HepG2 (cell line): Measurements from ENCODE around the gene PFKL. TPM values are rescaled to one million over a fixed set of nuclear protein-coding genes. Genes with fewer than 3 reads are reported as not detected.

Experiments used
- CREB1 ChIP-seq, 2 experiments: fragments of 450-650 bp in 1 of 2; IDR thresholded peaks; 2 replicates each; pipeline ENCODE4 v1.6.1; 2016 to 2017; ENCODE audit warnings: control low read depth in 1 of 2, mild to moderate bottlenecking in 1 of 2, missing compliant biosample characterization in 1 of 2, missing genetic modification characterization in 1 of 2
- CREM ChIP-seq, 2 experiments: sonication (generic) in 1 of 2; formaldehyde crosslinking in 1 of 2; IDR thresholded peaks; 2 replicates each; pipeline versions ENCODE4 v1.4.0 to v1.6.1; 2016 to 2020; ENCODE audit warnings: antibody characterized with exemption in 1 of 2, mild to moderate bottlenecking in 1 of 2, missing genetic modification reagents in 1 of 2
- ELF3 ChIP-seq: IDR thresholded peaks from 2 replicates; pipeline ENCODE4 v1.6.1; 2016; ENCODE audit warnings: missing genetic modification reagents, missing compliant biosample characterization
- FOXA1 ChIP-seq, 2 experiments: fragments of 450-650 bp in 1 of 2; sonication (generic) in 1 of 2; formaldehyde crosslinking in 1 of 2; IDR thresholded peaks; 2 replicates each; pipeline versions ENCODE4 v1.4.0 to v1.6.1; 2016 to 2020; ENCODE audit warnings: missing genetic modification reagents in 1 of 2
- HOXA5 ChIP-seq: sonication (generic); formaldehyde crosslinking; IDR thresholded peaks from 2 replicates; pipeline ENCODE4 v1.4.0; 2020; ENCODE audit warnings: missing genetic modification reagents
- MEIS2 ChIP-seq: sonication (generic); formaldehyde crosslinking; IDR thresholded peaks from 2 replicates; pipeline ENCODE4 v1.9.0; 2021; ENCODE audit warnings: mild to moderate bottlenecking, missing genetic modification reagents
- MIXL1 ChIP-seq: IDR thresholded peaks from 2 replicates; pipeline ENCODE4 v1.6.1; 2016
- NR2C2 ChIP-seq: sonication (generic); formaldehyde crosslinking; IDR thresholded peaks from 2 replicates; pipeline ENCODE4 v1.4.0; 2020; ENCODE audit warnings: missing genetic modification reagents, mild to moderate bottlenecking, moderate library complexity, borderline replicate concordance
- PAWR ChIP-seq: sonication (generic); formaldehyde crosslinking; IDR thresholded peaks from 2 replicates; pipeline ENCODE4 v1.4.0; 2020; ENCODE audit warnings: missing genetic modification reagents, mild to moderate bottlenecking, borderline replicate concordance
- RFX1 ChIP-seq: fragments of 450-650 bp; IDR thresholded peaks from 2 replicates; pipeline ENCODE4 v1.6.1; 2017
- SIN3B ChIP-seq: fragments of 150-350 bp; IDR thresholded peaks from 2 replicates; pipeline ENCODE4 v1.6.1; 2014; ENCODE audit warnings: low read length
- SP140L ChIP-seq: sonication (generic); formaldehyde crosslinking; IDR thresholded peaks from 2 replicates; pipeline ENCODE4 v1.4.0; 2020; ENCODE audit warnings: missing genetic modification reagents, borderline replicate concordance
- SRF ChIP-seq: IDR thresholded peaks from 2 replicates; pipeline ENCODE4 v1.6.1; 2011; ENCODE audit warnings: mild to moderate bottlenecking, low read depth, low read length, moderate library complexity
- TGIF2 ChIP-seq: IDR thresholded peaks from 2 replicates; pipeline ENCODE4 v1.6.1; 2016; ENCODE audit warnings: control low read depth, missing compliant biosample characterization
- TSC22D2 ChIP-seq: sonication (generic); formaldehyde crosslinking; IDR thresholded peaks from 2 replicates; pipeline ENCODE4 v1.5.1; 2020; ENCODE audit warnings: missing genetic modification reagents, mild to moderate bottlenecking, borderline replicate concordance
- ZBTB7B ChIP-seq: sonication (generic); formaldehyde crosslinking; IDR thresholded peaks from 2 replicates; pipeline ENCODE4 v1.4.0; 2020; ENCODE audit warnings: missing genetic modification reagents
- ZMAT3 ChIP-seq: sonication (generic); formaldehyde crosslinking; conservative IDR thresholded peaks from 2 replicates; pipeline ENCODE4 v1.7.0; 2021; ENCODE audit warnings: missing genetic modification reagents
- ZNF143 ChIP-seq: sonication (generic); formaldehyde crosslinking; IDR thresholded peaks from 2 replicates; pipeline ENCODE4 v1.4.0; 2020; ENCODE audit warnings: missing genetic modification reagents
- ZNF251 ChIP-seq: sonication (generic); formaldehyde crosslinking; IDR thresholded peaks from 2 replicates; pipeline ENCODE4 v1.9.0; 2021; ENCODE audit warnings: mild to moderate bottlenecking, missing genetic modification reagents
- ZNF552 ChIP-seq: sonication (generic); formaldehyde crosslinking; IDR thresholded peaks from 2 replicates; pipeline ENCODE4 v1.9.0; 2022; ENCODE audit warnings: missing genetic modification reagents, mild to moderate bottlenecking, borderline replicate concordance
- ZNF772 ChIP-seq: sonication (generic); formaldehyde crosslinking; IDR thresholded peaks from 2 replicates; pipeline ENCODE4 v1.5.0; 2020; ENCODE audit warnings: mild to moderate bottlenecking, missing genetic modification reagents
- ZNF792 ChIP-seq: IDR thresholded peaks from 2 replicates; pipeline ENCODE4 v1.6.1; 2016
- ZNF891 ChIP-seq: sonication (generic); formaldehyde crosslinking; IDR thresholded peaks from 2 replicates; pipeline ENCODE4 v1.5.0; 2020; ENCODE audit warnings: mild to moderate bottlenecking, missing genetic modification reagents
- polyA plus RNA-seq, 8 experiments: library from polyadenylated mRNA; depleted of rRNA in 3 of 8; stranded (reverse) in 7 of 8; unstranded in 1 of 8; fragments of >200 nt; fragmentation: Illumina TruSeq in 4 of 8; extraction: Trizol in 4 of 8; gene quantifications; 2 replicates each; pipeline versions ENCODE4 v1.2.1 to v1.2.3, GENCODE V29; 2011 to 2016; ENCODE audit warnings: low read depth in 4 of 8, missing spikeins in 1 of 8, mixed read lengths in 1 of 8; ENCODE audit not compliant: insufficient read depth in 1 of 8
- total RNA-seq, 5 experiments: library from RNA; depleted of rRNA; stranded (reverse); fragments of >200 nt; fragmentation: Illumina TruSeq; extraction: Trizol; gene quantifications; 2 replicates each; pipeline ENCODE4 v1.2.3, GENCODE V29; 2016; ENCODE audit warnings: low read depth in 1 of 5
- TF ChIP-seq, protein P1 (sequence below): sonication (generic); formaldehyde crosslinking; IDR thresholded peaks from 2 replicates; pipeline ENCODE4 v1.5.0; 2020; ENCODE audit warnings: mild to moderate bottlenecking, missing genetic modification reagents, borderline replicate concordance
- TF ChIP-seq, protein P2 (sequence below): sonication (generic); IDR thresholded peaks from 2 replicates; pipeline ENCODE4 v1.6.1; 2016; ENCODE audit warnings: low read depth, borderline replicate concordance
- TF ChIP-seq, protein P3 (sequence below): IDR thresholded peaks from 2 replicates; pipeline ENCODE4 v1.6.1; 2012; ENCODE audit warnings: inconsistent platforms
- TF ChIP-seq, protein P4 (sequence below): sonication (generic); formaldehyde crosslinking; conservative IDR thresholded peaks from 2 replicates; pipeline ENCODE4 v1.4.0; 2020; ENCODE audit warnings: missing genetic modification reagents

Gene PFKL
- total and polyA plus RNA-seq, 2 of the 13 experiments (the other 11 are each of a cell fraction or from before 2014, with no cell fraction given), result 92.8 to 106 TPM

DNA sequence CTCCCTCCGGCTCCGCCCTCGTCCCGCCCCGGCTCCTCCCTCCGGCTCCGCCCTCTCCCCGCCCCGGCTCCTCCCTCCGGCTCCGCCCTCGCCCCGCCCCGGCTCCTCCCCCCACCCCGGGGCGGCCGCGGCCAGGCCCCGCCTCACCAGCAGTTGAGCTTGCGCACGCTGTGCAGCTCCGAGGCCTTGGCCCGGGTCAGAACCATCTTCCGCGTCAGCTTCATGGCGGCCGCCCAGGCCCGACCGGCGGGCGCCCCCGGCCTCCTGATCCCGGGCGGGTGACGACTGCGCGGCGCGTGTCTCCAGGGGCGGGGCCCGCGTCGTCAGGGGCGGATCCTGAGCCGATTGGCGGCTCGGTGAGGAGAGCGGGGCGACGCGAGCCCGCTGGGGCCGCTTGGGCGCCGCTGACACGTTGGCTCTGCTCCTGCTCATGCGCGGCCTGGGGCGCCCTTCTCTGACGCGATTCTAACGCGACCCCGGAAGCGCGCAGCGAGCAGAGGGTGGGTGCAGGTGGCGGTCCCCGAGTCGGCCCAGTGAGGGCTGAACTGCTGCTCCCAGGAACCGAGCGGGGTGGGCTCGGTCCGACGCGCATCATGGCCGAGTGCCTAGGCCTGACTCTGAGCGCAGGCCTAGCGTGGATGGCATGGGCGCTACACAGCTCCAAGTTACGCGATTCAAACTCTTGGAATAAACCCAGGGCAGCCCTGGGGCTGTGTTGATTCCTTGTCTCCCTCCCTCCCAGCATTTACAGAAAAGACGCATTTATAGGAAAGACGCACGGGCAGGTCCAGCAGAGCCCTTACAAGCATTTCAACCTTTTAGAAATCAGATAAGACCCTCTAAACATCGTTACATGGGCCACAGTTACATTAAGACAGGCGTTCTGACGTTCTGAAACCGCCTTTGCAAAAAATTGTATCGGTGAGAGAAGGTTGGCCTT is 39.4 kb downstream of the PFKL start, which contains the start of gene CFAP410 (continued):
- TF ChIP-seq ZNF251 (CRISPR knock-in tag), result peak; percentile 84; the same call in 1 of the 2 replicates
- peak; percentile 98 for TF ChIP-seq CREB1 (IDR thresholded peaks at IDR 0.05)
- TF ChIP-seq CREB1 (CRISPR knock-in tag; IDR thresholded peaks at IDR 0.05), result peak; percentile 96
- TF ChIP-seq ZNF792 (CRISPR knock-in tag), result peak; percentile 62; the same call in 1 of the 2 replicates
- TF ChIP-seq, protein P1, sequence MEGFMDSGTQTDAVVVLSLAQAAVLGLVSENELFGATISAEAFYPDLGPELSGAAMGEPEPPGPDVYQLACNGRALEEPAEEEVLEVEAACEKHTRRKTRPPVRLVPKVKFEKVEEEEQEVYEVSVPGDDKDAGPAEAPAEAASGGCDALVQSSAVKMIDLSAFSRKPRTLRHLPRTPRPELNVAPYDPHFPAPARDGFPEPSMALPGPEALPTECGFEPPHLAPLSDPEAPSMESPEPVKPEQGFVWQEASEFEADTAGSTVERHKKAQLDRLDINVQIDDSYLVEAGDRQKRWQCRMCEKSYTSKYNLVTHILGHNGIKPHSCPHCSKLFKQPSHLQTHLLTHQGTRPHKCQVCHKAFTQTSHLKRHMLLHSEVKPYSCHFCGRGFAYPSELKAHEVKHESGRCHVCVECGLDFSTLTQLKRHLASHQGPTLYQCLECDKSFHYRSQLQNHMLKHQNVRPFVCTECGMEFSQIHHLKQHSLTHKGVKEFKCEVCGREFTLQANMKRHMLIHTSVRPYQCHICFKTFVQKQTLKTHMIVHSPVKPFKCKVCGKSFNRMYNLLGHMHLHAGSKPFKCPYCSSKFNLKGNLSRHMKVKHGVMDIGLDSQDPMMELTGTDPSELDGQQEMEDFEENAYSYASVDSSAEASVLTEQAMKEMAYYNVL, result peak; percentile 42; the same call in 1 of the 2 replicates
- peak; percentile 76 for TF ChIP-seq SRF
- peak; percentile 64 for TF ChIP-seq ELF3
- peak; percentile 56; the same call in 1 of the 2 replicates for TF ChIP-seq TSC22D2 (CRISPR knock-in tag)
- TF ChIP-seq, protein P2, sequence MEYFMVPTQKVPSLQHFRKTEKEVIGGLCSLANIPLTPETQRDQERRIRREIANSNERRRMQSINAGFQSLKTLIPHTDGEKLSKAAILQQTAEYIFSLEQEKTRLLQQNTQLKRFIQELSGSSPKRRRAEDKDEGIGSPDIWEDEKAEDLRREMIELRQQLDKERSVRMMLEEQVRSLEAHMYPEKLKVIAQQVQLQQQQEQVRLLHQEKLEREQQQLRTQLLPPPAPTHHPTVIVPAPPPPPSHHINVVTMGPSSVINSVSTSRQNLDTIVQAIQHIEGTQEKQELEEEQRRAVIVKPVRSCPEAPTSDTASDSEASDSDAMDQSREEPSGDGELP, result peak; percentile 50; the same call in 1 of the 2 replicates
- TF ChIP-seq TGIF2, result peak; percentile 92
- TF ChIP-seq ZNF143 (CRISPR knock-in tag), result peak; percentile 68
- TF ChIP-seq ZBTB7B (CRISPR knock-in tag), result peak; percentile 82; the same call in 1 of the 2 replicates
- no peak for TF ChIP-seq ZNF552
- TF ChIP-seq SP140L (CRISPR knock-in tag), result 0 out of 2 replicates have a peak, but pooled peaks have one; percentile 34
- peak; percentile 51; the same call in 1 of the 2 replicates for TF ChIP-seq ZNF772 (CRISPR knock-in tag)
- TF ChIP-seq, protein P3, sequence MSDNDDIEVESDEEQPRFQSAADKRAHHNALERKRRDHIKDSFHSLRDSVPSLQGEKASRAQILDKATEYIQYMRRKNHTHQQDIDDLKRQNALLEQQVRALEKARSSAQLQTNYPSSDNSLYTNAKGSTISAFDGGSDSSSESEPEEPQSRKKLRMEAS, result peak; percentile 93
- TF ChIP-seq RFX1, result peak; percentile 74; the same call in 1 of the 2 replicates
- TF ChIP-seq ZNF891, result peak; percentile 91; the same call in 1 of the 2 replicates
- TF ChIP-seq MIXL1, result peak; percentile 58; the same call in 1 of the 2 replicates
- TF ChIP-seq, protein P4, sequence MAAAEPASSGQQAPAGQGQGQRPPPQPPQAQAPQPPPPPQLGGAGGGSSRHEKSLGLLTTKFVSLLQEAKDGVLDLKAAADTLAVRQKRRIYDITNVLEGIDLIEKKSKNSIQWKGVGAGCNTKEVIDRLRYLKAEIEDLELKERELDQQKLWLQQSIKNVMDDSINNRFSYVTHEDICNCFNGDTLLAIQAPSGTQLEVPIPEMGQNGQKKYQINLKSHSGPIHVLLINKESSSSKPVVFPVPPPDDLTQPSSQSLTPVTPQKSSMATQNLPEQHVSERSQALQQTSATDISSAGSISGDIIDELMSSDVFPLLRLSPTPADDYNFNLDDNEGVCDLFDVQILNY, result no peak; the same call in 1 of the 2 replicates
- TF ChIP-seq CREM (IDR thresholded peaks at IDR 0.05), result peak; percentile 98
- peak; percentile 96 for TF ChIP-seq CREM (CRISPR knock-in tag; IDR thresholded peaks at IDR 0.05)
- peak; percentile 70; the same call in 1 of the 2 replicates for TF ChIP-seq ZMAT3 (CRISPR knock-in tag)
- TF ChIP-seq NR2C2 (CRISPR knock-in tag), result peak; percentile 84
- no peak for TF ChIP-seq PAWR (CRISPR knock-in tag)
- TF ChIP-seq FOXA1 (IDR thresholded peaks at IDR 0.05), result no peak
- peak; percentile 11; the same call in 1 of the 2 replicates for TF ChIP-seq FOXA1 (CRISPR knock-in tag; IDR thresholded peaks at IDR 0.05)
- TF ChIP-seq HOXA5, result peak; percentile 38; the same call in 1 of the 2 replicates
- peak; percentile 81; the same call in 1 of the 2 replicates for TF ChIP-seq SIN3B
- peak; percentile 60; the same call in 1 of the 2 replicates for TF ChIP-seq MEIS2 (CRISPR knock-in tag)
